Activated CD4-positive, alpha-beta T cell treated with anti-CD3 and anti-CD28 coated beads, Interleukin-2, amount 50 U/mL, for 1 hour (primary cell): ENCODE data around the gene SNTN.

Source experiments
- DNase-seq: peaks from one replicate; pipeline ENCODE4 v3.0.0-alpha.2; 2020

The SNTN gene

DNA sequence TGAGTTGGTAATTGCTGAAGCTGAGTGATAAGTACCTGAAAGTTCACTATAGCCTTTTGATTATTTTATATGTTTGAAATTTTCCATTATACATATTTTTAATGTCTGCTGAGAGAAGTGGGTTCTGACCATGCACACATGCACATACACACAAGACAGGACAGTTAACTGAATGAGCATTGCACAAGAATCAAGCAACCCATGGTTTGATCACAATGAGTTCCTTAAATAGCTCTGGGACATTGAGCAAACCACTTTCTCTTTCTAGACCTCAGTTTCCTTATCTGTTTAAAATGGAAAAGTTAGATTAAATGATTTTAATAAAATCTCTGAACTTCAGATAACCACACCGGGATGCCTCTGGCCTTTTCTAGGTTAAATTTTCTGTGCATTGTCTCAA is 26.7 kb downstream of the SNTN start:
- DNase-seq = no peak

GRCh38 chr3:63684081-63684480 is 31.6 kb downstream of the SNTN start:
- DNase-seq = no peak

DNA sequence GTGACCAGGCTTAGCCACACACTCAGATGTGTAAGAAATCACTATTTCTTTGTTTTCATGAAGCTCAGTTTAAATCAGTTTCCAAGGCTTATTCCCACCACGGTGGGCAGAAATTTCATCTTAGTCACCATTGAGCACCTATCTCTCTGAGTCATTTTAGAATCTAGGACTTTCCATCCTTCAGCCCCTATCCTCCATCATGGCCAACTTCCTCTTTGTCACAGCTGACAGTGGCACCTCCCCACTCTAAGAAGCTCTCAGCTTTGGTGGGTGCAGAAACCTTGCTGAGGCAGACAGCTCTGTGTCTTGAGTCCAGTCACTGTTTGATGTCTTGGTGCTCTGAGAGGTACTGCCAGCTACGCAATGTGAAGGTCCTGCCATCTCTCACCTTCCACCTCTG is 32.9 kb downstream of the SNTN start:
- no peak for DNase-seq

DNA sequence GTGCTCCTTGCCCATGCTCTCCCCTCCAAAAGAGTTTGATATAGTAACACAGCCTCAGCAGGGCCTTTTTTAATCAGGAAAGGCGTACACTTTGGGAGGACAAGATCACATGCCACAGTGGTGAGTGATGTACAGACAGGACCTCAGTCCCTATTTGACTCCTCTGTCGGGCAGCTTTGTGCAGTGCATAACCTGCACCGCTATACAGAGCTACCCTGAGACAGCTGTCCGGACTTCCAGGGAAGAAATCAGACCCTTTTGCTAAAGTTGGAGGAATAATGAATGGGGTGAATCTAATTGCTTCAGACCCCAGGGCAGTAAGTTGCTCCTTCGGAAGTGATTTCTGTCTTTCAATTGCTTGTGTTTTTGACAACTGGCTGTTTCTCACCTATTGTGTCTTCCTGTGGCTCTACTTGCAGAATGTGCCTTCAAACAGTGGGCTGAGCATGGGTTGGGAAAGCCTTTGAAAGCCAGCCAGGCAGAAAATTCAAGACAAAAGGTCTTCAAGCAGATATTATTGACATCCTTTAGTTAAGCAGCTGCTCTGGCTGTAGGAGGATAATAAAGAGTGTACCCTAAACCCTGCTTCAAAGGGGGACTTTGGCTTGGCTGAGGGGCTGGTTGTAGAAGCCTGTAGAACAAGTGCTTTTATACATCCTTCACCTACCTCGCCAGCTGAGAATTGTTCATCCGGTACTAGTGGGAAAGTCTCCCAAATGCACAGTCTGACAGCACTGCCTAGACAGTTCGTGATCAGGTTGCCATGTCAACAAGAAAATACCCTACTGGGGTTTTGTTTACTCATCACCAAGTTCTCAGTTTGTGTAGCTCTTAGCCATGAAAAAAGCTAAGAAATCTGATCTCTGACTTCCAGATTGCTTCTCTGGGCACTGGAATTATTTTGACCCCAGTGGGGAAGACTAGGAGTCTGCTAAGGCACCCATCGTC is 35.1 kb downstream of the SNTN start:
- no peak for DNase-seq

- DNase-seq = no peak
Measured at GRCh38 chr3:63689285-63689684, 36.8 kb downstream of the SNTN start.

GRCh38 chr3:63693351-63693750 is 40.9 kb downstream of the SNTN start:
- no peak for DNase-seq

DNA sequence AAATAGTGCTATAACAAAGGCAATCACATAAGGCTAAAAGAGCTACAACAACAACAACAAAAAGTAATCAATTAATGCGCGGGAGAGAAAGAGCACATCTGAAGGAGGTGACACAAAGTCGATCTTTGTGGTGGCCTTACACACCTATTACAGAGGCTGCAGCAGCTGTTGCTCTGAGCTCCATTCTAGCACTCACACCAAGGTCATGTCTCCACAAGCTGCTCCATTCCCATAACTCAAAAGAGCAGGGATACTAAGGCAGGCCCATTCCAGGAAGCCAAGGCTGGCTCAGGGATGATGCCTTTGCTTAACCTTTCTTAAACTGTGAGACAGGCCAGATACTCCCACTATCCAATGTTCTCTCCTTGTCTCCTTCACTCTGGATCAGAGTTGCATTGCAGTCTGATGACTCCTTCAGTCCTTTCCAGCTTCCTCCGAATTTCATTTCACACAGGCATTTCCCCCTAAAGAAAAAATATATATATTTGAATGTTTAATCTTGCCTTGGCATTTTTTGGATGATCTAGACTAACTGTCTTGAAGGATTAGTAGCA is 52.7 kb downstream of the SNTN start:
- DNase-seq = no peak

DNA sequence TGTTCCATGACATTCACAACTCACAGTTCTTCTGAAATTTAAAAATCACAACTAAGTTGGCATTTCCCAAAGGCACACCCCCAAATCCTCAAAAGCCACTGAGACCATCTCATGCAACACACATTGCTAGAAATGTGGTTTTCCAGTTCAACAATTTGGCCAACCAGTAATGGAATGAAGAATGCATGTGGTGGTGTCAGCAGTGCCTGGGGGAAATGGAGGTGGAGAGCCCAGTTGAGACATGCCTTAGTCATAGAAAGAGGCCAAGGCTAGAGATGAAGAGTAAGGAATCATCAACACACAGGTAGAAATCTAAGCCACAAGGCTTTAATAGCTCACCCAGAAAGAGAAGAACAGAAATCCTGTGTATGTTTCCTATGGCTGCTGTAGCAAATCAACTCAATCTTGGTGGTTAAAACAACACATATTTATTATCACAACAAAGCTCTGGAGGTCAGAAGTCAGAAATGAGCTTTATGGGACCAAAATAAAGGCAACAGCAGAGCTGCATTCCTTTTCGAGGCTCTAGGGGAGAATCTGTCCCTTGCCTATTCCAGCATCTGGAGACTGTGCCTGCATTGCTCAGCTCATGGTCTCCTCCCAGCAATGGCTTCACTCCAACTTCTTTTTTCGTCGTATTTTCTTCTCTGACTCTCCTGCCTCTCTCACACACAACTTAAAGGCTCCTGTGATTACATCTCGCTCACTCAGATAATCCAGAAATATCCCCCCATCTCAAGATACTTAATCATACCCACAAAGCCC is 54.0 kb downstream of the SNTN start:
- no peak for DNase-seq

GRCh38 chr3:63707731-63708130 is 55.3 kb downstream of the SNTN start:
- DNase-seq = no peak

GRCh38 chr3:63709576-63709975 is 57.1 kb downstream of the SNTN start:
- DNase-seq = no peak
